Measurements from ENCODE around the gene TMEM259.

DNA sequence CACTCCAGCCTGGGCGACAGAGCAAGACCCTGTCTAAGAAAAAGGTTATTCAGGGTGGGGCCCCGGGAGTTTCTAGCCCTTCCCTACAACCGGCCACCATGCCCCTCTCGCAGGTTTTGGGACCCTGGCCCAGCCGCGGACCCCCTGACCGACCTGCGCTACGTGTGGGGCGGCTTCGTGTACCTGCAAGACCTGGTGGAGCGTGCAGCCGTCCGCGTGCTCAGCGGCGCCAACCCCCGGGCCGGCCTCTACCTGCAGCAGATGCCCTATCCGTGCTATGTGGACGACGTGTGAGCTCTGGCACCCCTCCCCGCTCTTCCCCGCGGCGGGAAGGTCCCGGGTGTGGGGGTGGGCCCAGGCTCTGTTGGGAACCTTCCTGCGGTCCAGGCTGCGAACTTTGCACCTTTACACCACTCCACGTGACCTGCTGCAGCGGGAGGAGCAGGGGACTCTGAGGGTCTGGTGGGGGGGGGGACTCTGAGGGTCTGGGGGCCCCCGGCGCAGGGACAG is 25.2 kb upstream of the TMEM259 start:
- TF ChIP-seq CTCF (IDR thresholded peaks at IDR 0.05) (no peak), POLR2A (IDR thresholded peaks at IDR 0.05) (no peak)
